Germinal center (tissue), 1 donor: Measurements from ENCODE around the gene SMAD9.
"Not testable (repeated sequence)": the region's sequence is repeated elsewhere in the genome, so short reads cannot be mapped to it uniquely, and the experiment has no call there.

Source experiments
- DNase-seq: peaks from one replicate; pipeline ENCODE4 v3.0.0; 2012; ENCODE audit warnings: mixed read lengths, low spot score

Gene SMAD9

DNA sequence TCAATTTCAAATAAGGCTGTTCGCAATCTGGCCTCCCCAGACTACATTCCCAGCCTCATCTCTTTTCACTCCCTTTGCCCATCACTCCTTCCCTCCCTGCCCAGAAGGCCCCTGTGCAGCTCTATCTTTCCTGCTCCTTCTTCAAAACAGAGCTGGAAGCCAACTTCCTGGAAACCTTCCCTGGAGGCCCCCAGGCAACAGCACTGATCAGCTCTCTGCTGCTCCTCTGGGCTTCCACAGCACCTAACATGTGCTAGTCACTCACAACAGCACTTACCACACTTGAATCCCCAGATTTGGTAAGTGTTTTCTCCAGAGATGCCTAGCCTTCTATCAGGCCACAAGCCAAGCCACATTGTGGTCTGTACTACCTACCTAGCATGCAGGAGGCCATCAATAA, 9.5 kb downstream of the SMAD9 start:
- DNase-seq, result no peak

DNA sequence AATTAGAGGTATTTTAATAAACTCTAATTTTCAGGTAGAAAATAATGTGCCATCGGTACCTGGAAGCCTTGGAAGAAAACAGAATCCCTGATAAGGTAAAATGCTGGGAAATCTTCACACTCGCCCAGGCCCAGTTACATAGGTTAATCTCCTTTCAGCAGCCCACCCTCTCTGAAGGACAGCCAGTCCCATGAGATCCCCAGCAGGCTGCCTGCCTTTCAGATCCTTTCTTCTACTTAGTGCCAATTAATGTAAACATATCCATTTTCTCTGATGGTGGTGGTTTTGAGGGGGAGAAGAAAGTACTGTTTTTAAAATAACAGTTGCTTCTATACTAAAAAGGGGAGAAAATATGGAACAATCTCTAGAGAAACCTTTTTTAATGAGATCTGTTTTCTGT, 12.2 kb downstream of the SMAD9 start:
- no peak for DNase-seq

DNA sequence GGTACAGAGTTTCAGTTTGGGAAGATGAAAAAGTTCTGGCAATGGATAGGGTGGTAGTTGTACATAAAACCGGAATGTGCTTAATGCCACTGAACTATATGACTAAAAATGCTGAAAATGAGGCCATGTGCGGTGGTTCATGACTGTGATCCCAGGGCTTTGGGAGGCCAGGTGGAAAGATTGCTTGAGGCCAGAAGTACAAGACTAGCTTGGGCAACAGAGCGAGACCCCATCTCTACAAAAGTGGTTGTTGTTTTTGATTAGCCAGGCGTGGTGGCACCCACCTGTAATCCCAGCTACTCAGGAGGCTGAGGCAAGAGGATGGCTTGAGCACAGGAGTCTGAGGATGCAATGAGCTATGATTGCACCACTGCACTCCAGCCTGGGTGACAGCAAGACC, 12.8 kb downstream of the SMAD9 start:
- DNase-seq, result no peak

DNA sequence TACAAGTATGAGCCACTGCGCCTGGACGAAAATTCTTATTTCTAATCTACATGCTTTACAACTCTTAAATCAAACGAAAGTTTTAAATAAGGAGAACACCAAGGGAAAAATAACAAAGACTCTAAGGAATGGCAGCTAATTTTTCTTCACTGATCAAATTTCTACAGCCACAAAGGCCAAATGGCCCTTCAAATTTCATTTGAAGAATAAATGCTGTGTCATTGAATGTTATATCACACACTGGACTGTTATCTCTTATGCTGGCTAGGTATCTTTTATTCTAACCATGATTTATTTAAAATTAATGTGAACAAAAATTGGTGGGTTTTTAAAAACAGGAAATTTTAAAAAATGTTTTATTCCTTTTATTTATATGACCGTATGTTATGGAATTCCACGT, 14.1 kb downstream of the SMAD9 start:
- no peak for DNase-seq

DNA sequence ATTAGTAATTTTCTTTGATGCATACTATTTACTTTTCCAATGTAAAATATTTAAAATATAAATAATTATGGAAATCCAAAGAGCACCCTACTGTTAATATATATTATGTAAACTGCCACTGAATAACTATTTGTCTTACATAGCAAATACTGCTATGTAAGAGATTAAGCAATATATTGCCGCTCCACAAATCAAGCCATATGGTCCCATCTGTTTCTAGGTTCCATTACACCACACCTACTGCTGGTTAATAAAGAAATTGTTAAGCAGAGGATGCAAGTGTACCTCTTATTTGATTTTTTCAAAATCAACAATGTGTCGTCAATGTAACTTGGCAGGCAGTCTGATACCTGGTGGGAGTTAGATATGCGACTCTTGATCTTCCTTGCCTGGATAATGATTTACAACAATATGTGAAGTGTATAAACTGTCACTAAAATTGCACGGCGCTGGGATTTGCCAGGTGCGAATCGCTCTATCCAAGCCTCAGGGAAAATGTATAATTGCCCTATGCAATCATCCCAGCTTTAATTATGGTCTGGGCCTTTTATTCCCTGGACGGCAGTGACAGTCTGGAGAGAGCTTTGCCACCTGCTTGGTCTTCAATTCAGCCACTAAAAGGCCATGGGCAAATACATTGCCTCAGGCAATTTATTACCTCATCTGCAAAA, 16.0 kb downstream of the SMAD9 start:
- DNase-seq, result no peak

DNA sequence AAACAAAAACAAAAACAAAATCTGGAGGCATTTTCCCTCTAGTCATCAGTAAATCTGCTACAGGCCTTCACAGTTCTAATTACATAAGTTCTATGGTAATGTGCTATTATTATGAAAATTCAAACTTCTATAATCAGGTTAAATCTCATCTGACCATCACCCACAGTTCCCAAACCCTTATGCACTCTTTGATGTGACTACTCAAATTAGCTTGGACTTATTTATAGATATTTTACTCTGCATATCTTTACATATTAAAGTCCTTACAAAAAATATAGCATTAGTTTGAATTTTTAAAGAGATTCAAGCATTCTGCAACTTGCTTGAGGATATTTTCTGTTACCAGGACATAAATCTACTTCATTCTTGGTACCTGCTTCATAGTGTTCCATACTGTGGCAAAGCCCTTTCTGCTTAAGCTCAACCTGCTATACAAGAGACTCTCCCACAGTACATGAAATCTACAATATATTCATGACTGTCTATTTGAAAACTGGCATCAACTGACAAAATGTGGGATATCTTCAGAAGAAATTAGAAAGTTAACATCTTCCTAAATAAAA, 22.9 kb downstream of the SMAD9 start:
- DNase-seq, result no peak

DNA sequence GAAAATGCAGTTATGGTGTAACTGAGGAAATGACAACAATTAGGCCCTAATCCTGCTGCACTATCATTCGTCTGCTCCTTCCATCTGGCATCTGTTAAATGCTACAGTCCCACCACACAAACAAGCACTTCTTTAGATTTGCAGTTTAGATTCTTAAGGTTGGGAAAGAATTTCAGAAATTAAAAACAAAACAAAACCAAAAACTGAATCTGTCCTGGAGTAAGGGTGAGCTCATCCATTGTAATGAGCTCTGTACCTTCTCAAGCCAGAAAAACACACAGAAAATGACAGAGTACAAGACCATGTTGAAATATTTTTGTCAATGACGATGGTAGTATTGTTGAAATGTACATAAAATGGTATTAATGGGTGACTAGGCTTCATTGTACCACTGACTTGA, 28.3 kb downstream of the SMAD9 start:
- DNase-seq, result no peak

DNA sequence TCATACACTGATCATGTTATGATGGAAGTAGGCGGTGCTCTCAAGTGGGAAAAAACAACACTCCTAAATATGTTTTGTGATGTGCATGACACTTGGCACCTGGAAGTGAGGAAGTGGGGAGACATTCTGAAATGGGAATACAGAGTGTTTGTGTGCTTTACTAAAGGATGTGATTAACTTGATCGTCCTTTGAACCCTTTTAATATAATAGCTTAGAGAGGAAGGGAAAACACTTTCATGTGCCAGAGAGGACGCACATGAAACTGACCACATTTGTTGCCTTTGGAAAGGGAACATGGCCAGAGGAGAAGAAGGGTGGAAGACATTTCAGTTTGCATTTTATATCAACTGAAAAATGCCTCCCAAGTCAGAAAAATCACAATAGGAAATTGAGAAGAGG, 31.4 kb downstream of the SMAD9 start:
- DNase-seq, result no peak

DNA sequence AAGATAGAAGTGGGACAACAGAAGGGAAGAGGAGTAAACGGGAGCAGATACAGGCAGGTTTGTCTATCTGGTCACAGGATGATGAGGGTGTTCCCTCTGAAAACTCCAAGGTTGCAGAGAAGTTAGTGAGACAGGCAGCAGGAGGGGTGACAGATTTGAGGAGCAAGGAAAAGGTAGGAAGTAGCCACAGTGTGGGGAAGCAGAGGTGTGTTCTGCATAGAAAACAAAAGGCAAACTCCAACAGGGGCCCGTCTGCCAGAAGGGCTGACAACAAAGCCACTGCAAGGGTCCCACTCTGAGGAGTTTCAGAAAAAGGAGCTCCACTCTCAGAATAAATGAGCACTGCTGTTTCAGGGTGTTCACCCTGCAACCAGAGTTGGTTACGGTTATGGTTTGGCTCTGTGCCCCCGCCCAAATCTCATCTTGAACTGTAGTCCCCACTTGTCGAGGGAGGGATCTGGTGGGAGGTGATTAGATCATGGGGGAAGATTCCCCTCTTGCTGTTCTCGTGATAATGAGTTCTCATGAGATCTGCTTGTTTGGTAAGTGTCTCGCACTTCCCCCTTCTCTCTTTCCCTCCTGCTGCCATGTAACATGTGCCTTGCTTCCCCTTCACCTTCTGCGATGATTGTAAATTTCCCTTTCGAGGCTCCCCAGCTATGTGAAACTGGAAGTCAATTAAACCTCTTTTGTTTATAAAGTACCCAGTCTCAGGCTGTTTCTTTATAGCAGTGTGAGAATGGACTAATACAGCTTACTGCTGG, 32.1 kb downstream of the SMAD9 start:
- no peak for DNase-seq

DNA sequence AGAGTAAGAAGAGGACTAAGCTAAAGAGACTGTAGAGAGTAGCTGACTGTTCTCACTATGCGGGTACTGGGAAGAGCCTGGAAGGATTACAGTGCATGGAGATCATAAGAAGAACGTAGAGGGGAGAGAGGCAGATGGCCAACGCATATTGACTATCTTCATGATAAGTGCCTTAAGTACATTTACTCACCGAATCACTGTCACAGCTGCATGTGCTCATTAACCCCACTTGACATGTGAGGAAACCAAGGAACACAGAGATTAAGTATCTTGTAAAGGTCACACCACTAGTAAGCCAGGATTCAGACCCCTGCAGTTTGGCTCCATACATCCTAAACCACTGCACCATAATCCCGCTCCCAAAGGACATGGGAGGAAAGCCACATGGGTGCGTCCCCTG, 34.1 kb downstream of the SMAD9 start:
- no peak for DNase-seq

DNA sequence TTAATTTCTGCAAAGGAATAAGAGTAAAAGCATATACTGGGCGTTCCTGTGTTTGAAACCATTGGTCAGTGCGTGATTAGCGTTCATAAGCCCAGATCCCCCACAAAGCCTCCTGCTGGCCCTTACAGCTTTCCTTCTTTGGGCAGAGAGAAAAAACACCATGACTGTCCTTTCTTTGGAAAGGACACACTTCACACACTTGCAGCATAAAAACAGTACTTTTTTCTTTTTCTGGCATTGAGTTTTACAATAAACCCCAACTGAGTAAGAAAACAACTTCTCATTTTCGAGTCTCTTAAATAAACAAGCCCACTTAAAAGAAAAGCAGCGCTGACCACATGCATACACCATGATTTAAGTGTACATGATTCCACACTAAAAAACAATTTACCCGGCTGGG, 35.8 kb downstream of the SMAD9 start:
- DNase-seq, result no peak

DNA sequence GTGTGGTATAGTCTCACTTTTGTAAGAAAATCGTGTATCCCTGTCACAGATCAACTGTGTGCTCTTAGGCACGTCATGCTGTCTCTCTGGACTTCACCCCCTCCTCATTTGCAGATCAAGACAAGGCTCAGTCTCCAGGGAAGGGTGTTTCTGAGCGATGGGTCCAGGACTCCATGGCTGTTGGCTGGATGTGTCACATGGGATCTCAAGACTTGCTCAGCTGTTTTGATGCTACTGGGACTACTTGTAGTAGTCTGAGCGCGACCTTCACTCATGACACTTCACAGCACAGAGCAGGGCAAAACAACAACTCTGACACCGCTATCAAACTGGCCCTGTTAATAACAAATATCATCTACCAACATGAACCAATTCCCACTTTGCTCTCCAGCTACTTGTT, 36.2 kb downstream of the SMAD9 start:
- DNase-seq, result no peak

DNA sequence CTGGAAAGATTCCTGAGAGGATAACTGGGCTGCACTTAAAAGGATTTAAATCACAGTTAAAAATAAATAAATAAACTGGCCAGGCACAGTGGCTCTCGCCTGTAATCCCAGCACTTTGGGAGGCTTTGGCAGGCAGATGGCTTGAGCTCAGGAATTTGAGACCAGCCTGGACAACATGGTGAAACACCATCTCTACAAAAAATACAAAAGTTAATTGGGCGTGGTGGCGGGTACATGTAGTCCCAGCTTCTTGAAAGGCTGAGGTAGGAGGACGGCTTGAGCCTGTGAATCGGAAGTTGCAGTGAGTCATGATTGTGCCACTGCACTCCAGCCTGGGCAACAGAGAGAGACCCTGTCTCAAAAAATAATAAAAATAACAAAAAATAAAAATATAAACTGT, 36.6 kb downstream of the SMAD9 start:
- DNase-seq, result not testable (repeated sequence)

DNA sequence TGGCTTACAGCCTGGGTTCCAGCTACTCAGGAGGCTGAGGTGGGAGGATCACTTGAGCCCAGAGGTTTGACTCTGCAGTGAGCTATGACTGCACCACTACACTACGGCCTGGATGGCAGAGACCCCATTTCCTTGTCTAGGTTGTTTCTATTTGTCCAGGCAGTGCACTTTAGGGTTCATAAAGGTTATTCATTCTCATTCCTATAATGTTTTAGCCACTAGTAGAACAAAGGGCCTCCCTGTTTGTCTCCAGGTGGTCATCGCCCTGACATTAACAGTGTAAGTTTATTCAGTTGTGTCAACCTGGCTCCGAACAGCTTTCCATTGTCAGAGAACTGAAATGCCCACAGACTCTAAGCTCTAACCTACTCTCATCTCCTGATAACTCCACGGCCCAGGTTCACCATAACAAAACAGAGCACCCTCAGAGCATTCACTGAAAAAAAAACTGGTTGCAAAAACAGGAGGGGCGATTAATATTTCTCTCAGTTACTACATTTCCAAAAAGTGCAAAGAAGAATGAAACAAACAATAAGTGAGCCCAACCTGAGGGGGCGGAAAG, 37.1 kb downstream of the SMAD9 start:
- DNase-seq, result no peak

DNA sequence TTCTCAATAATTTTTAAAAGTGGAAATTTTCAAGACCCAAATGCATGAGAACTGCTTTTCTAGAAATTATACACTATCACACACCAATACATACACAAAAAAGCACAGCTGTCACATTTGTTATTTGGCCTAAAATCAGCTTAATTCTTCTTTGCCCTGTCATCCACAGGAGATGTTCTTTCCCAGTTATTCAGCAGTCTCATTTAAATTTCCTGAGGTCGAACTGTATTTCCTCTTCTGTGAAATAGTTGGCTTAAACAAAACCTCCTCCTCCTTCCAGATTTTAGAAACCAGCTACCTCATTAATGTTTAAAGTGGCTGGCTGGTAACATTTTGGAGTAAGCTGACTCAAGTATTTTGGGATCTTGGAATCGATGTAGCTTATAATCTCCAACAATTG, 39.1 kb downstream of the SMAD9 start:
- no peak for DNase-seq

DNA sequence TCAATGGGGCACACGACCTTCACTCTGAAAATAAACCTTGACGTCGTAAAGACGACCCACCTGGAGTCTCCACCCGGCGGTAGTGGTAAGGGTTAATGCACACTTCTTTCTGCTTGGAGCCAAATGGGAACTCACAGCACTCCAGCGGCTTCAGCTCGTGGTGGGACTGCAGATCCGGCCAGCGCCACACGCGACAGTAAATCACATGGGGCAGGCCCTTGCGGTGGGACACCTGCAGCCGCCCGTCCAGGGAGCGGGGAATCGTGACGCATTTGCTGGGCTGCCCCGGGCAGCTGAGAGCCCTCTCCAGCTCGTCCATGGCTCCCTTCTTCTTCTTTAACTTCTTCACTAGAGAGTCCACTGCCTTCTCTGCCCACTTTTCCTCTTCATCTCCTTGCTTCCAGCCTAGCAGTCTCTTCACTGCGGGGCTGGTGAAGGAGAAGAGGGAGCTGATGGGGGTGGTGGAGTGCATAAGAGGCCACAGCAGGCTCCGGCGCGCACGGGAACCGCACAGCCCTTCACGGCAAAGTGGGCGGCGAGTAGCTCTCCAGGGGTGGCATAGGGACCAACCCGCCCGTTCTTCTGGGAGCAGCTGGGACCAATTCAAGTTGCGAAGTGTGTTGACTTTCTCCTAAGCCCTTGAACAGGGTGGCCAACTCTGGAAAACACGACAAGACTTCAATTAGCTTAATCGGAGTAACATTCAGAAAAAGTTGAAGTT, 40.7 kb downstream of the SMAD9 start:
- no peak for DNase-seq

DNA sequence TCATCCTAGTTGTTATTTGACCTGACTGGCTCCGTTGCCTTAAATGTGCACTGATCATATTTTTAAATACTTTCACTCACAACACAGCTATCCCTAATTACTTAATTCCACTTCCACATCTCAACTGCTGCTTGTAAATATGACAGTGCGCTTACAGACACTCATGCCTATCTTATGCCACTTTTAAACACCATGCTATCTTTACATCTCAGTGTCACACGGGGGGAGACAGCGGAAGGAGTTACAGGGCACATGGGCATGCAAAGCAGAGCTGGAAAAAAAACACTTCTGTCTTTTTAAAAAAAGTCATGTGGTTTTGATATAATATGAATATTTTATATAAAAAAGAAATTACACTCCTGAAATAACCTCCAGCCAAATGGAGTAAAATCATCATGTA, 44.1 kb downstream of the SMAD9 start:
- DNase-seq, result no peak

DNA sequence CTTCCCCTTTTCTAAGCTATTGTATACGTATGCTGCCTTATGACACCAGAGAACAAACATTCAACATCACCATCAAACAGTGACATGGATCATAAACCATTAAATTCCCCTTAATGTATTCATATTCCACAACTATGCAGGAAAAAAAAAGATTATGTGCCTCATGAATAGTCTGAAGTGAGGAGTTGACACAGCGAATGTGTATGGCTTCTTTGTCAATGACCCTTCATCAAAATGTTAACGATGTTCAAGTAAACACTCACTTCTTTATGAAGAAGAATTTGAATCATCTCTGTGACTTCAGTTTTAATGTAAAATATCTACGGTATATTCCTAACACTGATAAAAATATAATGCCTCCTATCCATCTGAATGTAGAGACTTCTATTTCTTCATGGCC, 44.6 kb downstream of the SMAD9 start:
- no peak for DNase-seq

DNA sequence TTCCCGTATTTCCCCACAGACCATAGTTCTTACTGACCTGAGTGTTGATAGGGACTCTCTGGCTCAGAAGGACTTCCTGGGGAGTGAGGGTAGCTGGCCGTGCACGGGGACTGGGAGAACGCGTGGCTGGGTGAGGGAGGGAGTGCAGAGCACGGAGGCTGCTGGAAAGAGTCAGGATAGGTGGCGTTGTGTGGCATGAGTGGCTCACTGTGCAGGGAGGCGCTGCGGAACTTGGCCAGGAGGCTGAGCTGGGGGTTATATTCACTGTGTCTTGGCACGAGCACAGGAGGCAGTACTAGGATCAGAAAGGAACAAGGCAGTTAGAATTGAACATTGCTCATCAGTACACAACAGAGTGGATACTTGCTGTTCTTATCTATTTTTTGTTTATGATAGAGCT, 47.4 kb downstream of the SMAD9 start:
- DNase-seq, result no peak

DNA sequence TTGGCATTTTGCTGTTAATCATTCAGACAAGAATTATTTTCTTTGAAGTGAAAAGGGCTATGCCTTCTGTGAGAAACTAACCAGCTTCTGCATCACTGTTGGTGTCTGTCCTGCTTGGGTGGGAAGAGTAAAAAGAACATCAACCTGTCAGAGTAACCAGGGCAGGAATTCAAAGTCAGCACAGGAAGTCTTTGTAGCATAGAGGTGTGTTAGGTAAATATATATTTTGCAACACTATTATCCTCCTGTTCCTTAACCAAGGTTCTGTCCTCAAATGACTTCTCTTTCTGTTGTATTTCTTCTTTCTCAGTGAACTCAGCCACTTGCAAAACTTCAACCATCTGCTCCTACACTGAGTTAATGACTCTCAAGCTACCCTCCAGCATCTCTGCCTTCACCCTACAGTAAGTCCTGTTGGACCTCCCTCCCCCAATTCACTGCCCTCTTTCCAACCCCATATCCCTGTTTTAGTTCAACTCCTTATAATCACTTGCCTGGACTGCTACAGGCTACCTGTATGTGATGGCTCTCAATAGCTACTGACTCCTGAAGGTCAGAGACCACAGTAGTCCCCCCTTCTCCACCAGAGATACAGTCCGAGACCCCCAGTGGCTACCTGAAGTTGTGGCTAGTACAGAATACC, 49.9 kb downstream of the SMAD9 start:
- no peak for DNase-seq

DNA sequence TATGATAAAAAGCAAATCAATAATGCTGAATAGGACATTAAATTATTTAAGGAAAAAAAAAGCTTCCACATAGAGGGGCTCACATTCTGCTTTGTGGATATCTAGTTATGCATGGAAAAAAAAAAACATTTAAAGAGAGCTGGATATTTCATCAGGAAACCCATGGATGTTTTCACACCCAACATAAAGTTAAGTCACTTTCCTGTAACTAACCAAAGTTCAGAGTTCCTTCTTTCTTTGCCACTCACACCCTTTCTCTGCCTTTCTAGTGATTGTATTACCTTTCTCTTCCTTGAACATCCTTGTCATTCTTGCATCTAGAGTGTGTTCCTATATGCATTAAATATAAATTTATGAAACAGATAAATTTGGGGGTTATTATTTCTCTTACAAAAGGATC, 53.8 kb downstream of the SMAD9 start:
- DNase-seq, result no peak

DNA sequence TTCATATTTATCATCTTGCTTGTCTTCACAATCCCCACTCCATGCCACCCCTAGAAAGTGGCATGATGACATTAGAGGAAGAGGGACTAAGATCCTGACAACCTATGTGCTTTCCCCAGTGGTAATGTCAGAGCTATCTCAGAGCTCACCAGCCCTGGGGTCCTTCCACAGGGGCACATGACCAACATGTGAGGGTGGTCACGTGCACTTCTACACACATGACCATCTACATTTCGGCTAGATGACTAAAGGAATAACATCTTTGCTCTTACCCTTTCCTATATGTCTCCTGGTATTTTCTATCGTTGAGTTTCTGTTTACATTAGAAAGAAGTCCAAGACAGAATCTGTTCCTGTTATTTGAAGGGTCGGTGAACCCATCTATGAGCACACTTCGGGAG, 54.8 kb downstream of the SMAD9 start:
- DNase-seq, result no peak
